ENCODE data around the gene CD164.

DNA sequence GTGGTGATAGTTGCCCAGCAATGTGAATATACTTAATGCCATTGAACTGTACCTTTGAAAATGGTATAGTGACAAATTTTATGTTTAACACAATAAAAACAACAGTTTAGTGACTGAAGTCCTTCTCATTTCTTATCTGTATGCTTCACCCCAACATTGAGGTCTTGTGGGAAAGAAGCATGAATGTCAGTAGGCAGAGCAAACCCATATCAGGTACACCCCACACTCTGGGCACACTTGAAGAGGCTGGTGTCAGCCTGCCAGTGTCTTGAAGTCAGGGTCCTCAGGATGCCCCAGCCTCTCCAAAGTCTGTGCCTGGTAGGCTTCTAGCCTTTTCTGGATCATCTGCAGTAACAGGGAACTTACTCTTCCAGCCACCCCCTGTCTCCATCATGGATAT lies 51.2 kb downstream of the CD164 start:
- TF ChIP-seq, protein P1, sequence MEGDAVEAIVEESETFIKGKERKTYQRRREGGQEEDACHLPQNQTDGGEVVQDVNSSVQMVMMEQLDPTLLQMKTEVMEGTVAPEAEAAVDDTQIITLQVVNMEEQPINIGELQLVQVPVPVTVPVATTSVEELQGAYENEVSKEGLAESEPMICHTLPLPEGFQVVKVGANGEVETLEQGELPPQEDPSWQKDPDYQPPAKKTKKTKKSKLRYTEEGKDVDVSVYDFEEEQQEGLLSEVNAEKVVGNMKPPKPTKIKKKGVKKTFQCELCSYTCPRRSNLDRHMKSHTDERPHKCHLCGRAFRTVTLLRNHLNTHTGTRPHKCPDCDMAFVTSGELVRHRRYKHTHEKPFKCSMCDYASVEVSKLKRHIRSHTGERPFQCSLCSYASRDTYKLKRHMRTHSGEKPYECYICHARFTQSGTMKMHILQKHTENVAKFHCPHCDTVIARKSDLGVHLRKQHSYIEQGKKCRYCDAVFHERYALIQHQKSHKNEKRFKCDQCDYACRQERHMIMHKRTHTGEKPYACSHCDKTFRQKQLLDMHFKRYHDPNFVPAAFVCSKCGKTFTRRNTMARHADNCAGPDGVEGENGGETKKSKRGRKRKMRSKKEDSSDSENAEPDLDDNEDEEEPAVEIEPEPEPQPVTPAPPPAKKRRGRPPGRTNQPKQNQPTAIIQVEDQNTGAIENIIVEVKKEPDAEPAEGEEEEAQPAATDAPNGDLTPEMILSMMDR (IDR thresholded peaks at IDR 0.05), result no peak
- no peak for TF ChIP-seq POLR2A (IDR thresholded peaks at IDR 0.05)
- TF ChIP-seq POLR2AphosphoS5 (IDR thresholded peaks at IDR 0.05; ENCODE audit: insufficient read depth in 1 of 2, low read depth in 1 of 2), result no peak

Data from vagina (tissue), 2 donors.